Peyer's patch (tissue), 4 donors: Measurements from ENCODE around the gene ZNF101.

Source experiments
- CTCF ChIP-seq, 6 experiments: fragments of 450-650 bp in 4 of 6; fragments of 200-600 bp in 2 of 6; sonication (generic) in 1 of 6; IDR thresholded peaks; one replicate each; pipeline ENCODE4 v1.5.1; 2017 to 2019; ENCODE audit warnings: antibody characterized with exemption in 6 of 6, mild to moderate bottlenecking in 3 of 6, moderate library complexity in 1 of 6
- POLR2A ChIP-seq, 2 donors: fragments of 450-650 bp; IDR thresholded peaks; one replicate each; pipeline ENCODE4 v1.5.1; 2017; ENCODE audit warnings: antibody characterized with exemption in 2 of 2, mild to moderate bottlenecking in 2 of 2, moderate library complexity in 2 of 2

DNA sequence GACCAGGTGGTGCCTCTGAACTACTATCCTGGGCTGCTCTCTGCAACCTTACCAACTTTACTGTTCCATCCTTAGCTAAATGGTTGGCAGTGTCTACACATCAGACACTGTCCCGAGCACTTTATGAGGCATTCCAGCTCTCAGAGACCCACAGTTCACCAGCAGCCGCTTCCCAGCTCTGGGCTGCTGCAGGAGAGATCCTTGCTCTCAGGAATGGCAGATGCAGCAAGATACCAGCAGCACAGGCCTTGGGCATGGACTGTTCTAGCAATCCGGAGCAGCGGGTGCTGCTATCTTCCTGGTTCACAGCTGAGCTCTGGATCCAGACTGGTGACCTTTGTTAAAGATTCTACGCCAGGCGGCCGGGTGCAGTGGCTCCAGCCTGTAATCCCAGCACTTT, 37.3 kb upstream of the ZNF101 start:
- TF ChIP-seq POLR2A (IDR thresholded peaks at IDR 0.05) (no peak), CTCF (IDR thresholded peaks at IDR 0.05) (no peak)
